Smooth muscle cell (in vitro differentiated cells): Measurements from ENCODE around the gene C1orf21. TPM values are rescaled to one million over a fixed set of nuclear protein-coding genes. Genes with fewer than 3 reads are reported as not detected.
A peak's percentile ranks its signal among the peaks of the same experiment; 100 is the strongest.

Experiments
- DNase-seq: peaks from one replicate; lab custom pipeline; 2025; ENCODE audit not compliant: unreplicated experiment; lab: John Stamatoyannopoulos, UW
- H2AFZ ChIP-seq: fragments of 200-600 bp; sonication (generic); 2 replicates; pipeline ENCODE4 v1.6.0; 2016; ENCODE audit warnings: antibody characterized with exemption, low read depth, mild to moderate bottlenecking
- H3F3A ChIP-seq: fragments of 200-600 bp; sonication (generic); 2 replicates; pipeline ENCODE4 v1.6.0; 2017; ENCODE audit warnings: antibody characterized with exemption, low read depth
- H3K27ac ChIP-seq: fragments of 200-600 bp; sonication (generic); 2 replicates; pipeline ENCODE4 v1.5.1; 2016; ENCODE audit warnings: low read depth, mild to moderate bottlenecking
- H3K27me3 ChIP-seq: fragments of 200-600 bp; sonication (generic); 2 replicates; pipeline ENCODE4 v1.6.1; 2016; ENCODE audit warnings: low read depth, mild to moderate bottlenecking
- H3K36me3 ChIP-seq: fragments of 200-600 bp; sonication (generic); 2 replicates; pipeline ENCODE4 v1.5.1; 2016; ENCODE audit warnings: low read depth
- H3K4me1 ChIP-seq: fragments of 200-600 bp; sonication (generic); 2 replicates; pipeline ENCODE4 v1.5.1; 2016; ENCODE audit warnings: low read depth
- H3K4me2 ChIP-seq: fragments of 200-600 bp; sonication (generic); 2 replicates; pipeline ENCODE4 v1.6.0; 2016; ENCODE audit warnings: mild to moderate bottlenecking
- H3K4me3 ChIP-seq: fragments of 200-600 bp; sonication (generic); 2 replicates; pipeline ENCODE4 v1.5.1; 2016; ENCODE audit warnings: mild to moderate bottlenecking
- H3K79me2 ChIP-seq: fragments of 200-600 bp; sonication (generic); 2 replicates; pipeline ENCODE4 v1.6.0; 2016; ENCODE audit warnings: low read depth, mild to moderate bottlenecking
- H3K9ac ChIP-seq: fragments of 200-600 bp; sonication (generic); 2 replicates; pipeline ENCODE4 v1.6.0; 2016; ENCODE audit warnings: low read depth
- H3K9me3 ChIP-seq: fragments of 200-600 bp; sonication (generic); replicated peaks from 2 replicates; pipeline ENCODE4 v1.5.1; 2016; ENCODE audit warnings: low read depth
- H4K20me1 ChIP-seq: fragments of 200-600 bp; sonication (generic); 2 replicates; pipeline ENCODE4 v1.6.0; 2016; ENCODE audit warnings: low read depth
- CTCF ChIP-seq: fragments of 200-600 bp; sonication (generic); IDR thresholded peaks from 2 replicates; pipeline ENCODE4 v1.5.1; 2017; ENCODE audit warnings: borderline replicate concordance, mild to moderate bottlenecking, antibody characterized with exemption; ENCODE audit not compliant: insufficient read depth, poor library complexity, severe bottlenecking
- WGBS: methylation state at CpG from one replicate; pipeline ENCODE4 v1.1.7; 2016; ENCODE audit warnings: low lambda C conversion rate; 5-methylcytosine and 5-hydroxymethylcytosine counted together
- polyA plus RNA-seq: library from polyadenylated mRNA; unstranded; fragments of >200 nt; fragmentation: Nextera tagmentation; extraction: Ambion mirVana; gene quantifications from 2 replicates; pipeline ENCODE4 v1.2.1, GENCODE V29; 2016
- total RNA-seq: library from RNA; depleted of rRNA; stranded (reverse); fragments of >200 nt; gene quantifications from 2 replicates; pipeline ENCODE4 v1.2.3, GENCODE V29; 2014

The C1orf21 gene
- total and polyA plus RNA-seq, 2 experiments from 2014 or later: 24.2 to 39.4 TPM

- Histone ChIP-seq H3K27me3 (no peaks in the 10 kb centered on the region), H3K4me1 (peaks cover 42% of the 10 kb centered on the region), H3K36me3 (no peaks in the 10 kb centered on the region), H3K4me3 (no peak overlapping the region), H3K9me3 (no peaks in the 10 kb centered on the region), H3K27ac (no peak overlapping the region), H3K79me2 (peaks cover 71% of the 10 kb centered on the region), H3F3A (no peaks in the 10 kb centered on the region), H4K20me1 (peaks cover 76% of the 10 kb centered on the region), H3K9ac (no peak overlapping the region), H3K4me2 (no peak overlapping the region), H2AFZ (no peak overlapping the region)
- no peak for TF ChIP-seq CTCF
- 75% methylated on average over 1 of the region's 1 CpG for WGBS
- DNase-seq: no peak
These were observed 18.9 kb downstream of the C1orf21 start for GRCh38 chr1:184405801-184406142.

GRCh38 chr1:184406479-184406878 is 19.6 kb downstream of the C1orf21 start:
- peaks cover 64% of the 10 kb centered on the region for H3K79me2 ChIP-seq
- no peaks in the 10 kb centered on the region for H3F3A ChIP-seq
- H3K27ac ChIP-seq: no peak overlapping the region
- H3K4me1 ChIP-seq: peaks cover 42% of the 10 kb centered on the region
- H3K27me3 ChIP-seq: no peaks in the 10 kb centered on the region
- no peaks in the 10 kb centered on the region for H3K9me3 ChIP-seq
- no peak overlapping the region for H3K4me3 ChIP-seq
- no peak overlapping the region for H3K4me2 ChIP-seq
- no peak overlapping the region for H3K9ac ChIP-seq
- DNase-seq: no peak
- H2AFZ ChIP-seq: no peak overlapping the region
- TF ChIP-seq CTCF: no peak
- H3K36me3 ChIP-seq: no peaks in the 10 kb centered on the region
- H4K20me1 ChIP-seq: peaks cover 69% of the 10 kb centered on the region

- 70% methylated on average over 5 of the region's 5 CpGs for WGBS
- H3K36me3 ChIP-seq: no peaks in the 10 kb centered on the region
- H3K27me3 ChIP-seq: no peaks in the 10 kb centered on the region
- no peak for DNase-seq
- H3F3A ChIP-seq: no peaks in the 10 kb centered on the region
- peak overlapping the region; percentile 34 for H3K4me2 ChIP-seq
- H3K79me2 ChIP-seq: peaks cover 65% of the 10 kb centered on the region
- H3K9ac ChIP-seq: no peak overlapping the region
- no peak for TF ChIP-seq CTCF
- H3K4me3 ChIP-seq: no peak overlapping the region
- peaks cover 56% of the 10 kb centered on the region for H4K20me1 ChIP-seq
- peaks cover 42% of the 10 kb centered on the region for H3K4me1 ChIP-seq
- no peaks in the 10 kb centered on the region for H3K9me3 ChIP-seq
- peak overlapping the region; percentile 0 for H3K27ac ChIP-seq
- no peak overlapping the region for H2AFZ ChIP-seq
These were observed 21.1 kb downstream of the C1orf21 start for GRCh38 chr1:184407816-184408510.

GRCh38 chr1:184408580-184408979 is 21.8 kb downstream of the C1orf21 start:
- no peak for TF ChIP-seq CTCF
- peak overlapping the region; percentile 0 for H3K27ac ChIP-seq

More at GRCh38 chr1:184408580-184408979, 21.8 kb downstream of the C1orf21 start:
- H2AFZ ChIP-seq: no peak overlapping the region
- no peak overlapping the region for H3K4me3 ChIP-seq
- no peak overlapping the region for H3K9ac ChIP-seq
- DNase-seq: no peak
- H3F3A ChIP-seq: no peaks in the 10 kb centered on the region
- H4K20me1 ChIP-seq: peaks cover 56% of the 10 kb centered on the region
- H3K9me3 ChIP-seq: no peaks in the 10 kb centered on the region
- H3K79me2 ChIP-seq: peaks cover 62% of the 10 kb centered on the region
- WGBS: 64% methylated on average over 2 of the region's 2 CpGs
- peaks cover 42% of the 10 kb centered on the region for H3K4me1 ChIP-seq
- H3K27me3 ChIP-seq: no peaks in the 10 kb centered on the region
- H3K36me3 ChIP-seq: no peaks in the 10 kb centered on the region
- peak overlapping the region; percentile 34 for H3K4me2 ChIP-seq
